Measurements from ENCODE around the gene AKNA.

Gene AKNA

GRCh38 chr9:114396558-114397218 is 8.9 kb upstream of the AKNA start:
- peak in 1 of 58 donors; percentile 16 for DNase-seq

- DNase-seq = no peak
Observed at GRCh38 chr9:114395768-114396167, 8.0 kb upstream of the AKNA start.

GRCh38 chr9:114395334-114395617 is 7.5 kb upstream of the AKNA start:
- DNase-seq = no peak

- DNase-seq = peak in 8 of 58 donors; percentile 12 to 22 (median 17)
Observed at GRCh38 chr9:114394523-114395333, 6.9 kb upstream of the AKNA start.

- no peak for DNase-seq
Observed at GRCh38 chr9:114392749-114393112, 4.9 kb upstream of the AKNA start.

- no peak for DNase-seq
Observed at GRCh38 chr9:114390952-114391351, 3.2 kb upstream of the AKNA start.

- DNase-seq = no peak
Observed at GRCh38 chr9:114389612-114390368, 2.0 kb upstream of the AKNA start.

- no peak for DNase-seq
Observed at GRCh38 chr9:114388764-114389375, 1.1 kb upstream of the AKNA start.

GRCh38 chr9:114388357-114388682 is 538 bp upstream of the AKNA start:
- DNase-seq = no peak

- DNase-seq = peak in 37 of 58 donors; percentile 22 to 65 (median 49)
Observed at GRCh38 chr9:114386886-114387679, 699 bp downstream of the AKNA start.

GRCh38 chr9:114386361-114386885 is 1.4 kb downstream of the AKNA start:
- peak in 1 of 58 donors; percentile 25 for DNase-seq

GRCh38 chr9:114385397-114386181 is 2.2 kb downstream of the AKNA start:
- peak in 45 of 58 donors; percentile 12 to 74 (median 37) for DNase-seq

GRCh38 chr9:114384836-114385396 is 2.9 kb downstream of the AKNA start:
- no peak for DNase-seq

- DNase-seq = no peak
Observed at GRCh38 chr9:114384341-114384740, 3.4 kb downstream of the AKNA start.

GRCh38 chr9:114383521-114384231 is 4.1 kb downstream of the AKNA start:
- peak in 7 of 58 donors; percentile 15 to 70 (median 41) for DNase-seq

- DNase-seq = peak in 15 of 58 donors; percentile 17 to 55 (median 39)
Observed at GRCh38 chr9:114382699-114383520, 4.9 kb downstream of the AKNA start.

GRCh38 chr9:114378883-114379282 is 8.9 kb downstream of the AKNA start:
- DNase-seq = no peak

- no peak for DNase-seq
Observed at GRCh38 chr9:114378016-114378415, 9.8 kb downstream of the AKNA start.

Data from anterior cingulate cortex (tissue), 58 donors.